GM18526 (cell line): ENCODE data around the gene QRFP.

Source experiments
- POLR2A ChIP-seq: IDR thresholded peaks from 3 replicates; pipeline ENCODE4 v1.6.1; 2011; ENCODE audit not compliant: insufficient read length; ENCODE audit errors: extremely low read depth

Gene QRFP

DNA sequence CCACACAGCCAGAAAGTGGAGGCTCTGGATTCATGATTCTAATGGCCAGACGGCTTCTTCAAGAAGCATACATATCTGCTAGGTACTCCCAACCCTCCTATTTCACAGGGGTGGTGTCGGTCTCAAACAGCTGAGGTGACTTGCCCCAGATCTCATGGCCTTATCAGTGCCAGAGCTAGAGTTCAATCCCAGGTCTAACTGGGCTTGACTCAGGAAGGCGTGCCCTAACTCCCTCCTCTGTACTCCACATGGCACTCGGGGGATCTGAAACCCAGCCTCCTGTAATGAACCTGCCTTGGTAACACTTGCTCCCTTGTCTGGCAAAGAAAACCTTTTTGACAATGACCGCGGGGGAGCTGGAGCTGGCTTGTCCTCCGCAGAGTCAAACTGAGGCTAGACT is 2.1 kb downstream of the QRFP start:
- no peak for TF ChIP-seq POLR2A

DNA sequence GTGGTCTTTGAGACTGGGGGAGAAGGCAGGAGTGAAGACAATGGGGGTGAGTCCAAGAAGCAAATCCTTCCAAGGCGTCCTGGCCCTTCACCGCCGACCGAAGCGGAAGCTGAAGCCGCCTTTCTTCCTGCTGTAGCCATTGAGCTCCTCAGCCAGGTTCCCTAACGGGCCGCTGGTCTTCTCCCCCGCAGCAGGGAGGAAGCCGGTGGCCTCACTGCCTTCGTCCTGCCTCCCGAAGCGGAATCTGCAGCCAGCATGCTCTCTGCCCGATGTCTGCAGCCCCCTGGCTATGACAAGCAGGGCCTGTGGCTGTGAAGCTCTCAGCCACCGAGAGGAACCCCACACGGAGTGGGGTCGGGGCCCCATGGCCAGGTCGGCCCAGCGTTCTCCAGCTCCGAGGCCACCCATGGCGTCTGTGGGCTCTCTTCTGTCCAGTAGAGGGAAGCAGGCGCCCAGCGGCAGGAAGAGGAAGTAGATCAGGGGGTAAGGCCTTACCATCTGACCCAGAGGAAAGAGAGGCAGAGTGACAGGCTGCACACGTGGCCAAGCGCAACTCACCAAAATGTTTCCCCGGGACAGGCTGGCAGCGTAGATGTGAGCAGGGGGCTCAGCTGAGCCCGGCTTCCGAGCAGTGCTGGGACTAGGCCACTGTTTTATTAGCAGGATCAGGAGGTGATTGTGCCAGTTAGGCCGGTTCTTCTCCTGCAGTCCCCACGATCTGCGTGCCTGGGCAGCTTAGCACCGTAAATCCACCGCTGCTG is 3.1 kb downstream of the QRFP start:
- no peak for TF ChIP-seq POLR2A

DNA sequence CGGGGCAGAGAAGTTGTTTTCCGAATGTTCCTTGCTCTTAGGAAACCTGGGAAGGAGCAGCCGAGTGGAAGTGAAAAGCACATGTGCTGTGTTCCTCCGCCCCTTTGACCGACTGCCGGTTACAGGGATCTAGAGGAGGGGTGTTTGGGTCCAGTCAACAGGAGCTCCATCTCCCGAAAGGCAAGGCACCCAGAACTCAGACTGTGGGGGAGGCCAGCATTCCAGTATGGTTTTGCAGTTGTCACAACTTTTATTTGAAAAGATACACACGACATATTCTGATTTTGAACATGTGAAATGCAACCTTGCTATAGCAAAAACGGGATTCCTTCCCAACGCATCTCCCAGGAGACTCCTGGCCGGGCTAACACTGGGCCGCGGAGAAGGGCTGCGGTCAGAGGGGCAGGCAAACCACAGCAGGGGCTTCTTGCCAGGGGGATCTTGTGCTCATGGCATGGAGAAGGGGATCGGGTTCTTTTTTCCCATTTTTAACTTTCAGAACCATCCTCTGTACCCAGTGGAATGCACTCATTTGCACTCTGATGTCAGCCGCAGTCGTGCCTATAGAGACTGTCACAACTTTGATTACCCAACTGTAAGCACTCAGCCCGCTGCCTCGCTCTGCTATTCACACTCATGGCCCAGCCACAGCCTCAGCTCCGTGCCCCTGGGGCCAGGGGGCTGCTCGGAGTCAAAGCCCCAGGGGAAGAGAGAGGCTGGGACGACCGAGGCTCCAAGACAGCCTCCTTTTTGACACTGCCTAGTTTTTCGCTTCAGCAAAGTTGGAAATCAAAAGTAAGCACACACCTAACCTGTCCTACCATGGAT is 3.9 kb downstream of the QRFP start:
- TF ChIP-seq POLR2A: no peak

DNA sequence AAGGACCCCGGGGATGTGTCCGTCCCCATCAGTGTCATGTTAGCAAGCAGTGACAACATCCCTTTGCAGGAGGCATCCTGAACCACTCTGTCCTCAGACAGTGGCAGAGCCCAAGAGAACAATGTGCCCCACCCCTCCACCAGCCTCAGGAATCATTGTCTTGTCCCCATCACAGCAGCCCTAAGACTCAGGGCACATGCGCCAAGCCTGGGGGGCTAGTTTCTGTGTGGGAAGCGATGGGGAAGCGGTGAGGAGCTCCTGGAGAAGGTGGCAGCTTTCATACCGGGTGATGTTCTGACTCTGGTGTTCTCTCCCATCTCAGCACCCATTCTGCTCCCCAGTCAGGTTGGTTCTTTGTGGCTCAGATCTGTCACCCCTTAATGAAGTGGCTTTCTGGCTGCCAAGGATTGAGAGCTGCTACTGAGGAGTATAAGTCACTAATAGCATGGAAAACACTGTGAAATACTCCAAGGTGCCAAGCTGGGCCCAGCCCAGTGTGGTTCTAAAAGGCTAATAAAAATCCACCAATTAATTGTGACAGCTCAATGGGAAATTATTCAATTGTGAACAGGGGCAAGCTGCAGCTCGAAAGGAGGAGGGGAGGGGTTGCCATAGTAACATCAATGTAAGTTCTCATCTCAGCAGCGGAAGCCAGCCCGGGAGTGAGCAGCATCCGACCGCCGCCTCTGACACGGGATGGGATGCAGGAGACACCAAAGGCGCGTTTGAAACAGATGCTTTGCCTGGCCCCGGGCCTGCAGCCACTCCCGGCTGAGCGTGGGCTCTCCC is 4.7 kb downstream of the QRFP start:
- no peak for TF ChIP-seq POLR2A

DNA sequence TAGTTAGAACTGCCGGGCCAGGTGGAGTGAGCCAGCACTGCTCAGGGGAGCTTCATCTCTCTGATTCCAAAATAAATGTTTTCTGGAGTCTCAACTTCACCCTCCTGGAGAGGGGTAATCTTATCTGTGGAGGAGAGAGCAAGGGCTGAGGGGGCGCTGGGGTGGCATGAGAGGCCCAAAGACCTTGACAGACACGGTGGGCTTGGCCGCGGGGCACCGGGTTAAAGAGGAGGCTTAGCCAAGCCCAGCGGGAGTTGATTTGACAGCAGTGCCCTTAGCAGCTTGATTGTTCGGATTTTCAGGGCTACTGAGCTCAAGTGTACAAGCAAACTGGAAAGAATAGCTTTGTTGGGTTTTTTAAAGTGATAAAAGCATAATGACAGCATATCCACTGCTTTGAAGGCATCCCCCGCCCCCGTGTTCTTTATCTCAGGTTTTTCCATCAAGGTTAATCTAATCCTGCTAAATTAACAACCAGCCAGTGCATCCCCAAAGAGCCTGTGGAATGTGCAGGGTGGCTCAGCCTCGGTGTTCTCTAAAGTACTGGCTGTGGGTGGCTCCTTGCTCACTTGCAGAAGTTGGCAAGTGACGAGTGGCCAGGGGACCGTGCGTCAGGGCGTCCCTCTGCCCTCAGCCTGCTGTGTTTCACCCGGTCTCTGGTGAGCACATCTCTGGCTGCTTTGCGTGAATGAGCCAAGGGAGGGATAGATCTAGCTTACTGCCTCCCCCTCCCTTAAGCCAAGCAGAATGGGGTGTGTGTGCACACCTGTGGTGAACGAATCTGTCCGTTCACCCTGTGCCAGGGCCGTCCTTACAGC is 5.5 kb downstream of the QRFP start:
- TF ChIP-seq POLR2A: no peak

DNA sequence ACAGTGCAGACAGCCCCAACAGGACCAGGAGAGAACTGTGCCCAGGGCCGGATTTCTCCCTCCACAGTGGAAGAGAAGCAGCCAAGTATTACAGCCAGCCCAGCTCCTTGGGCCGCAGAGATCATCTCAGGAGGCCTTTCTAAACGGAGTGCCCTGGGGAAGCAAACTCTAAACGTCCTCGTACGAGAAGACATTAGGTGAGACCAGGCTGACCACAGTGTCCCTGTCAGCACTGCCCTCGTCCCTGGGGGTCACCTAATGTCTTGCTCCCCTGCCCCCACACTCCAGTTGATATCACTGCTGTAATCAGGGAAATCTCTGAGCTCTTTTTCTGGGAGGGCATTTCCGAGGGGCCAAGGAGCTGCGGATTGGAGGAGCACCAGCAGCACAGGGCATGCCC is 6.5 kb downstream of the QRFP start:
- no peak for TF ChIP-seq POLR2A

DNA sequence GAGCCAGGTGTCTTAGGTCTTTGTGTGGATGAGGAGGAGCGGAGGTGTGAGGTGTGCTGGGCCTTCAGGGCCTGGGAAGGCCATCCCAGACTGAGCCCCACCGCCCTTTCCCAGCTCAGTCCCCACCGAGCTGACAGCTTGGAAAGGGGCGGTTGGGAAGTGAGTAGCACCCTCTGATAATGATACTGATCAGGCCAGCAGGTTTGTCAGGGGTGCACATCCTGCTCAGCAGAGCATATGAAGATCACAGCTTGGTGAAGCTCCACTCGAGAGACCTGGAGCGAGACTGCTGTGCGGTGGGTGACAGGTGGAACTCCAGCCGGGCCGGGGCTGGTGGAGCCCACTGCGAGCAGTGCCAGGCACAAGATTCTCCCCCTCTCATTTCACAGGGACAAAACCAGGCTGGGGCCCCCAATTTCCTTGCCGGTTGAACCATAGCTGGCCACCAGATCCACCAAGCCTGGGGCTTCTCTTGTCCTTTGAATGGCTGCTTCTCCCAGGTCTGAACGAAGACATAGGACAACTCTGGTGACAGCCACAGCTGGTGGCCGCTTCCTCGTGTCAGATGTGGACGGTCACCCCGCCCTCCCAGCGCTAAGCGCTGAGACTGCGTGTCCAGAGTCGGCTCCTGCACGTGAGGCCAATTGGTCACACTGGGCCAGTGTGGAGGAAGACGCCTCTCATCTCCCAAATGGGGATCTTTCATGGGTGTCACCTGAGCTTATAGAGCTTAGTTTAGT is 8.3 kb downstream of the QRFP start:
- no peak for TF ChIP-seq POLR2A

DNA sequence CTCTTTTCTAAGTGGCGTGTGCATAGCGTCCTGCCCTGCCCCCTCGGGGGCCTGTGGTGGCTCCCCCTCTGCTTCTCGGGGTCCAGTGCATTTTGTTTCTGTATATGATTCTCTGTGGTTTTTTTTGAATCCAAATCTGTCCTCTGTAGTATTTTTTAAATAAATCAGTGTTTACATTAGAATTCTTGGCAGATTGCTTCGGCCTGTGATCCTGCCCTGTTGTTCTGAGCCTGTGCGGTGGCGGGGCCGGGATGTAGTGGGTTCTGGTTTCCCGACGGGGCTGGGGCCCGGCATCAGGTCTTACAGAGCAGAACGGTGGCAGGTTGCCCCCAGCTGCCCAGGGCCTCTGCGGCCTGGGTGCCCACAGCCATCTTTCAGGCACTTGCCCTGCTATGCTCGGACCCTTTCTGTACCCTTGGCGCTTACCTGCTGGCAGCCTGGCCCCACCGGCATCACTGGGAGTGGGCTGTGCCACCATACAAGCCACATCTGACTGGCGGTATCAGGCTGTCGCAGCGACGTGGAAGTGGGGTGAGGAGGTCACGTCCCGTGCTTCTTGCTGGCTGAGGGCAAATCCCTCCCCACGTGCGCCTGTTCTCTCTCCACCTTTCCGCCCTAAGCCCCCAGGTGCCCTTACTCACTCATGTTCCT is 9.0 kb downstream of the QRFP start:
- no peak for TF ChIP-seq POLR2A

DNA sequence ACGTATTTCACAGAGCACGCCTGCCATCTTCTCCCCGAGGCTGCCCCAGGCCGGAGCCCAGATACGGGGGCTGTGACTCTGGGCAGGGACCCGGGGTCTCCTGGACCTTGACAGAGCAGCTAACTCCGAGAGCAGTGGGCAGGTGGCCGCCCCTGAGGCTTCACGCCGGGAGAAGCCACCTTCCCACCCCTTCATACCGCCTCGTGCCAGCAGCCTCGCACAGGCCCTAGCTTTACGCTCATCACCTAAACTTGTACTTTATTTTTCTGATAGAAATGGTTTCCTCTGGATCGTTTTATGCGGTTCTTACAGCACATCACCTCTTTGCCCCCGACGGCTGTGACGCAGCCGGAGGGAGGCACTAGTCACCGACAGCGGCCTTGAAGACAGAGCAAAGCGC is 9.6 kb downstream of the QRFP start:
- no peak for TF ChIP-seq POLR2A

DNA sequence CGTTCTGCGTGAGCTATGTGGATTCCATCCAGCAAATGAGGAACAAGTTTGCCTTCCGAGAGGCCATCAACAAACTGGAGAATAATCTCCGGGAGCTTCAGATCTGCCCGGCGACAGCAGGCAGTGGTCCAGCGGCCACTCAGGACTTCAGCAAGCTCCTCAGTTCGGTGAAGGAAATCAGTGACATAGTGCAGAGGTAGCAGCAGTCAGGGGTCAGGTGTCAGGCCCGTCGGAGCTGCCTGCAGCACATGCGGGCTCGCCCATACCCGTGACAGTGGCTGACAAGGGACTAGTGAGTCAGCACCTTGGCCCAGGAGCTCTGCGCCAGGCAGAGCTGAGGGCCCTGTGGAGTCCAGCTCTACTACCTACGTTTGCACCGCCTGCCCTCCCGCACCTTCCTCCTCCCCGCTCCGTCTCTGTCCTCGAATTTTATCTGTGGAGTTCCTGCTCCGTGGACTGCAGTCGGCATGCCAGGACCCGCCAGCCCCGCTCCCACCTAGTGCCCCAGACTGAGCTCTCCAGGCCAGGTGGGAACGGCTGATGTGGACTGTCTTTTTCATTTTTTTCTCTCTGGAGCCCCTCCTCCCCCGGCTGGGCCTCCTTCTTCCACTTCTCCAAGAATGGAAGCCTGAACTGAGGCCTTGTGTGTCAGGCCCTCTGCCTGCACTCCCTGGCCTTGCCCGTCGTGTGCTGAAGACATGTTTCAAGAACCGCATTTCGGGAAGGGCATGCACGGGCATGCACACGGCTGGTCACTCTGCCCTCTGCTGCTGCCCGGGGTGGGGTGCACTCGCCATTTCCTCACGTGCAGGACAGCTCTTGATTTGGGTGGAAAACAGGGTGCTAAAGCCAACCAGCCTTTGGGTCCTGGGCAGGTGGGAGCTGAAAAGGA is 10.9 kb downstream of the QRFP start:
- no peak for TF ChIP-seq POLR2A

DNA sequence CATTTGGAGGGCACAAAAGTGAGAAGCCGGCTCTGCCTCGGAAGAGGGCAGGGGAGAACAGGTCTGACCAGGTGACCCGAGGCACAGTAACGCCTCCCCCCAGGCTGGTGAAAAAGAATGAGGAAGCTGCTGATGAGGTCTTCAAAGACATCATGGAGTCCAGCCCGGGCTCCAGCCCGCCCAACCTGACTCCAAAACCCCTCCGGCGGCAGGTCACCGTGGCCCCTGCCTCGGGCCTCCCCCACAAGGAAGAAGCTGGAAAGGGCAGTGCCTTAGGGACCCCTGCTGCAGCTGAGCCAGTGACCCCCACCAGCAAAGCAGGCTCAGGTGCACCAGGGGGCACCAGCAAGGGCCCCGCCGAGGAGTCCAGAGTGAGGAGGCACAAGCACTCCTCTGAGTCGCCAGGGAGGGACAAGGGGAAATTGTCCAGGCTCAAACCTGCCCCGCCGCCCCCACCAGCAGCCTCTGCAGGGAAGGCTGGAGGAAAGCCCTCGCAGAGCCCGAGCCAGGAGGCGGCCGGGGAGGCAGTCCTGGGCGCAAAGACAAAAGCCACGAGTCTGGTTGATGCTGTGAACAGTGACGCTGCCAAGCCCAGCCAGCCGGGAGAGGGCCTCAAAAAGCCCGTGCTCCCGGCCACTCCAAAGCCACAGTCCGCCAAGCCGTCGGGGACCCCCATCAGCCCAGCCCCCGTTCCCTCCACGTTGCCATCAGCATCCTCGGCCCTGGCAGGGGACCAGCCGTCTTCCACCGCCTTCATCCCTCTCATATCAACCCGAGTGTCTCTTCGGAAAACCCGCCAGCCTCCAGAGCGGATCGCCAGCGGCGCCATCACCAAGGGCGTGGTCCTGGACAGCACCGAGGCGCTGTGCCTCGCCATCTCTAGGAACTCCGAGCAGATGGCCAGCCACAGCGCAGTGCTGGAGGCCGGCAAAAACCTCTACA is 11.8 kb downstream of the QRFP start:
- TF ChIP-seq POLR2A: no peak

DNA sequence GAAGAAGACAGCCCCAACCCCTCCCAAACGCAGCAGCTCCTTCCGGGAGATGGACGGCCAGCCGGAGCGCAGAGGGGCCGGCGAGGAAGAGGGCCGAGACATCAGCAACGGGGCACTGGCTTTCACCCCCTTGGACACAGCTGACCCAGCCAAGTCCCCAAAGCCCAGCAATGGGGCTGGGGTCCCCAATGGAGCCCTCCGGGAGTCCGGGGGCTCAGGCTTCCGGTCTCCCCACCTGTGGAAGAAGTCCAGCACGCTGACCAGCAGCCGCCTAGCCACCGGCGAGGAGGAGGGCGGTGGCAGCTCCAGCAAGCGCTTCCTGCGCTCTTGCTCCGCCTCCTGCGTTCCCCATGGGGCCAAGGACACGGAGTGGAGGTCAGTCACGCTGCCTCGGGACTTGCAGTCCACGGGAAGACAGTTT is 12.5 kb downstream of the QRFP start:
- TF ChIP-seq POLR2A: no peak
